Measurements from ENCODE around the gene RAB35.

The RAB35 gene

GRCh38 chr12:120076651-120077050 is 39.9 kb downstream of the RAB35 start:
- Histone ChIP-seq H3K27ac (no peak overlapping the region), H3K9me3 (no peaks in the 10 kb centered on the region), H3K4me1 (ENCODE audit: control insufficient read depth in 1 of 2, insufficient read depth in 1 of 2, low read depth in 1 of 2, low read length in 1 of 2) (no peaks in the 10 kb centered on the region), H3K4me3 (ENCODE audit: low read depth in 1 of 2, low read length in 1 of 2) (no peak overlapping the region), H3K36me3 (no peaks in the 10 kb centered on the region), H3K27me3 (peaks cover 12% of the 10 kb centered on the region)
- TF ChIP-seq, protein P1, sequence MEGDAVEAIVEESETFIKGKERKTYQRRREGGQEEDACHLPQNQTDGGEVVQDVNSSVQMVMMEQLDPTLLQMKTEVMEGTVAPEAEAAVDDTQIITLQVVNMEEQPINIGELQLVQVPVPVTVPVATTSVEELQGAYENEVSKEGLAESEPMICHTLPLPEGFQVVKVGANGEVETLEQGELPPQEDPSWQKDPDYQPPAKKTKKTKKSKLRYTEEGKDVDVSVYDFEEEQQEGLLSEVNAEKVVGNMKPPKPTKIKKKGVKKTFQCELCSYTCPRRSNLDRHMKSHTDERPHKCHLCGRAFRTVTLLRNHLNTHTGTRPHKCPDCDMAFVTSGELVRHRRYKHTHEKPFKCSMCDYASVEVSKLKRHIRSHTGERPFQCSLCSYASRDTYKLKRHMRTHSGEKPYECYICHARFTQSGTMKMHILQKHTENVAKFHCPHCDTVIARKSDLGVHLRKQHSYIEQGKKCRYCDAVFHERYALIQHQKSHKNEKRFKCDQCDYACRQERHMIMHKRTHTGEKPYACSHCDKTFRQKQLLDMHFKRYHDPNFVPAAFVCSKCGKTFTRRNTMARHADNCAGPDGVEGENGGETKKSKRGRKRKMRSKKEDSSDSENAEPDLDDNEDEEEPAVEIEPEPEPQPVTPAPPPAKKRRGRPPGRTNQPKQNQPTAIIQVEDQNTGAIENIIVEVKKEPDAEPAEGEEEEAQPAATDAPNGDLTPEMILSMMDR (IDR thresholded peaks at IDR 0.05) = no peak

DNA sequence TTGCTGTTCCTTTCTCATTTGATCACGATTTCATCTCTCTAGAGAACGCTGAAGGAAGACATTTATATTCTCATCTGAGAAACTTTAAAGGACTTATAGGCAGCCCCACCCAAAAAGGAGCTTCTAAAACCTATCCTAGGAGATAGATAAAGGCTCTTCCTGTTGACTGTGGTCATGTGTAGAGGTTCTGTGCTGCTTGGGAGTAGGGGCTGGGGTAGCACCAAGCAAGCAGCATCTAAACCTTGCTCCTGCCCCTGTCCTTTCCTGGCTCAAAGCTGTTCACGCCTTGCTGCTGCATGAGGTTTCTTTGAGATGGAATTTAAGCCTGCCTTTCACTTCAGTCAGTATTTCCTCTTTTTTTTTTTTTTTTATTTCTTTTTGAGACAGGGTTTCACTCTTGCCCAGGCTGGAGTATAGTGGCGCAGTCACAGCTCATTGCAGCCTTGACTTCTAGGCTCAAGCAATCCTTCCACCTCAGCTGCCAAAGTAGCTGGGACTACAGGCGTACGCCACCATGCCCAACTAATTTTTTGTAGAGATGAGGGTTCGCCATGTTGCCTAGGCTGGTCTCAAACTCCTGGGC is 41.4 kb downstream of the RAB35 start:
- Histone ChIP-seq H3K27me3 (peaks cover 12% of the 10 kb centered on the region), H3K4me3 (ENCODE audit: low read depth in 1 of 2, low read length in 1 of 2) (no peak overlapping the region), H3K27ac (no peak overlapping the region), H3K4me1 (ENCODE audit: control insufficient read depth in 1 of 2, insufficient read depth in 1 of 2, low read depth in 1 of 2, low read length in 1 of 2) (no peaks in the 10 kb centered on the region), H3K9me3 (no peaks in the 10 kb centered on the region), H3K36me3 (no peaks in the 10 kb centered on the region)
- TF ChIP-seq, protein P1 (IDR thresholded peaks at IDR 0.05) = no peak

GRCh38 chr12:120072472-120073249 is 43.9 kb downstream of the RAB35 start:
- no peaks in the 10 kb centered on the region for H3K4me1 ChIP-seq (ENCODE audit: control insufficient read depth in 1 of 2, insufficient read depth in 1 of 2, low read depth in 1 of 2, low read length in 1 of 2)
- H3K36me3 ChIP-seq = no peaks in the 10 kb centered on the region
- no peaks in the 10 kb centered on the region for H3K9me3 ChIP-seq
- H3K27ac ChIP-seq = no peak overlapping the region
- H3K27me3 ChIP-seq = peaks cover 27% of the 10 kb centered on the region
- no peak overlapping the region for H3K4me3 ChIP-seq (ENCODE audit: low read depth in 1 of 2, low read length in 1 of 2)
- TF ChIP-seq, protein P1 (IDR thresholded peaks at IDR 0.05) = no peak

- no peaks in the 10 kb centered on the region for H3K36me3 ChIP-seq
Observed at GRCh38 chr12:120071493-120072020, 45.0 kb downstream of the RAB35 start.

DNA sequence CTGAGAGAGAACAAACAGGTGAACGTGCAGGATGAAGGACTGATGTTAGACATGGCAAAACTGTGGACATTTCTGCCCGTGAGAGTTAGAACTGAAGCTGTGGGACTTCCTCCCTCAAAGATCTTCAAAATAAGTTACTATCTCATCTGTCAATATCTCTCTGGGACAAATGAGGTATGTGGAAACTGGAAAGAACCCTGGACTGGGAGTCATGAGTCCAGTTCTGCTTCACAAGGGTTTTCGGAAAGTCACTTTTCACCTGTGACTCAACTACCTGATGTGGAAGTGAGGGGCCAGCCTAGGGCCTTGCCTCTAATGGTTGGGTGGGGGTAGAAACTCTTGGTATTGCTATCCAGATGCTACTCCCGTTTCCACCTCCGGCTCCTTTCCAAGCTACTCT is 47.3 kb downstream of the RAB35 start:
- H3K4me3 ChIP-seq (ENCODE audit: low read depth in 1 of 2, low read length in 1 of 2) = no peak overlapping the region
- no peaks in the 10 kb centered on the region for H3K9me3 ChIP-seq
- TF ChIP-seq, protein P1 (IDR thresholded peaks at IDR 0.05) = no peak
- H3K4me1 ChIP-seq (ENCODE audit: control insufficient read depth in 1 of 2, insufficient read depth in 1 of 2, low read depth in 1 of 2, low read length in 1 of 2) = no peaks in the 10 kb centered on the region
- no peak overlapping the region for H3K27ac ChIP-seq
- no peaks in the 10 kb centered on the region for H3K36me3 ChIP-seq
- H3K27me3 ChIP-seq = peaks cover 46% of the 10 kb centered on the region

More at GRCh38 chr12:120071493-120072020, 45.0 kb downstream of the RAB35 start:
- Histone ChIP-seq H3K4me3 (ENCODE audit: low read depth in 1 of 2, low read length in 1 of 2) (no peak overlapping the region), H3K27me3 (peaks cover 33% of the 10 kb centered on the region), H3K27ac (no peak overlapping the region), H3K4me1 (ENCODE audit: control insufficient read depth in 1 of 2, insufficient read depth in 1 of 2, low read depth in 1 of 2, low read length in 1 of 2) (no peaks in the 10 kb centered on the region), H3K9me3 (no peaks in the 10 kb centered on the region)
- TF ChIP-seq, protein P1 (IDR thresholded peaks at IDR 0.05) = no peak

Data from neutrophil (primary cell).